Gastroesophageal sphincter (tissue), 2 donors: ENCODE measurements around the gene PLK1.

Source experiments
- EP300 ChIP-seq: sonication (generic); formaldehyde crosslinking; IDR thresholded peaks from one replicate; pipeline ENCODE4 v1.6.1; 2017; ENCODE audit warnings: antibody characterized with exemption, mild to moderate bottlenecking
- POLR2A ChIP-seq, 2 donors: fragments of 450-650 bp; IDR thresholded peaks; one replicate each; pipeline ENCODE4 v1.6.1; 2017; ENCODE audit warnings: antibody characterized with exemption in 2 of 2, mild to moderate bottlenecking in 2 of 2, moderate library complexity in 1 of 2

GRCh38 chr16:23739516-23739915, 60.8 kb downstream of the PLK1 start:
- TF ChIP-seq POLR2A (IDR thresholded peaks at IDR 0.05) (no peak), EP300 (no peak)
